Progenitor cell of endocrine pancreas (in vitro differentiated cells): Measurements from ENCODE around the gene WDR83. TPM values are rescaled to one million over a fixed set of nuclear protein-coding genes. Genes with fewer than 3 reads are reported as not detected.
A peak's percentile ranks its signal among the peaks of the same experiment; 100 is the strongest.

Experiments
- DNase-seq: peaks from one replicate; pipeline ENCODE4 v3.0.0; 2021; ENCODE audit warnings: low spot score; ENCODE audit not compliant: unreplicated experiment
- H3K27ac Mint-ChIP-seq: 2 replicates; pipeline ENCODE4 v1.8.0; 2021; ENCODE audit warnings: mild to moderate bottlenecking, moderate library complexity, mixed read lengths
- H3K27me3 Mint-ChIP-seq: 2 replicates; pipeline ENCODE4 v1.8.0; 2021; ENCODE audit warnings: mixed read lengths
- H3K36me3 Mint-ChIP-seq: 2 replicates; pipeline ENCODE4 v1.8.0; 2022; ENCODE audit warnings: mixed read lengths; ENCODE audit not compliant: insufficient read depth
- H3K4me1 Mint-ChIP-seq: 2 replicates; pipeline ENCODE4 v1.8.0; 2021; ENCODE audit warnings: low read depth, mixed read lengths
- H3K4me3 Mint-ChIP-seq: 2 replicates; pipeline ENCODE4 v1.8.0; 2021; ENCODE audit warnings: low read depth, mild to moderate bottlenecking, moderate library complexity, mixed read lengths
- H3K9me3 Mint-ChIP-seq: 2 replicates; pipeline ENCODE4 v1.8.0; 2021; ENCODE audit warnings: low read depth, mixed read lengths
- CTCF ChIP-seq: fragments of 200-600 bp; sonication (generic); IDR thresholded peaks from one replicate; pipeline ENCODE4 v1.5.0; 2021; ENCODE audit warnings: antibody characterized with exemption, mild to moderate bottlenecking; ENCODE audit not compliant: unreplicated experiment
- total RNA-seq: library from RNA; stranded (reverse); gene quantifications from 2 replicates; pipeline ENCODE4 v1.2.1, GENCODE V29; 2021

Gene WDR83
- total RNA-seq, 1 donor from 2014 or later = 17.2 TPM

GRCh38 chr19:12657966-12658365, 8.6 kb upstream of the WDR83 start:
- Mint-ChIP-seq H3K4me1 (no peaks in the 10 kb centered on the region), H3K4me3 (no peak overlapping the region), H3K27me3 (no peaks in the 10 kb centered on the region), H3K36me3 (peaks cover 18% of the 10 kb centered on the region), H3K9me3 (no peaks in the 10 kb centered on the region), H3K27ac (no peak overlapping the region)
- TF ChIP-seq CTCF = no peak
- DNase-seq = no peak

DNA sequence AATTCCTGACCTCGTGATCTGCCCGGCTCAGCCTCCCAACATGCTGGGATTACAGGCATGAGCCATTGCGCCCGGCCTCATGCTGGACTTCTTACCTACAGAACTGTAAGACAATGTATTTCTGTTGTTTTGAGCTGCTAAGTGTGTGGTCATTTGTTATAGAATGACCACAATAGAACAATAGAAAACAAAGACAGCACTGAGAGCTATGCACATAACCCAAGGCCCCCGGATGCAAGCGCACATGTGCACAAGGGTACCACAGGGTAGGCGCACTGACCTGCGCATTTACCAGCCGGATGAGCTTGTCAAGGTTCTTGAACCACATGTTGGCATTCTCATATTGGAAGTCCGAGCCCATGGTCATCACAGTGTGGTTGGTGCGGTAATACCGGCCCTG, 5.6 kb upstream of the WDR83 start:
- no peak for TF ChIP-seq CTCF
- H3K36me3 Mint-ChIP-seq = peaks cover 12% of the 10 kb centered on the region
- H3K4me1 Mint-ChIP-seq = peaks cover 3% of the 10 kb centered on the region
- H3K27me3 Mint-ChIP-seq = no peaks in the 10 kb centered on the region
- H3K4me3 Mint-ChIP-seq = no peak overlapping the region
- H3K27ac Mint-ChIP-seq = no peak overlapping the region
- no peaks in the 10 kb centered on the region for H3K9me3 Mint-ChIP-seq
- DNase-seq = no peak

DNA sequence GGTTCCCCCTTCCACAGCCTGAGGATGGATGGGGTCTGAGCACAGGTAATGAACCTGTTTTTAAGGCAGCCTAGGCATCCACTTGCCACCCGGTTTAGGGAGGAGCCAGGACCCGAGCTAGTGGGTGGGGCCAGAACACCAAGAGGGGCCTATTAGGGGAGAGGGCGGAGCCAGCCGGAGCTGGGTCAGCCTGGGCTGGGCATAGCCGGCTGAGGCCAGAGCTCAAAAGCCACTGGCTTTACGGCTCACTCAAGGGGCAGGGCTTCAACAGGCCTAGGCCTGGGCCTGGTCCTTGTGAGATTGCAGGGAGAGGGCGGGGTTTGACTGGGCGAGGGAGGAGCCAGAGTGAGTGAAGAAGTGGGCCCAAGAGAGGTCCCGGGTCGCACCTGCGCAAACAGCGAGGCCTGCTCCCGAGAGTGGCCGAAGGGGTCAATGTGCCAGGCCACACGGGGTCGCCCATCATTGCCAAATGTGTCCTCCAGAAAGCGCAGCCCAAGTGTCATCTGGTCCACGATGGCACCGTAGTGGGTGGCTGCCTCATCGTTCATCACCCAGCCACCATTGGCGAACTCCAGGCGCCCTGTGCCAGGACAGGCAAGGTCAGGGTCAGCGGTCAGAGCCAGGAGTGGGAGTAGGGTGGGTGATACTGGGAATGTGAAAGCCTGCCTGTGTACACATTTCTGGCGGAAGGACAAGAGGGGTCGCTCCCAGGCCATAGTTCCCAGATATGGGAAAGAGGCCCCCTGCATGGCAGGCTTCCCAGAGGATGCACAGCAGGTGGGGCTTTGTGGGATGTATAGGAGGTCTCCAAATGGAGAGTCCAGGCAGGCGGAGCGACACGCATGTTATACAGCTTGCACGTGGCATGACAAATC, 2.0 kb upstream of the WDR83 start:
- H3K27me3 Mint-ChIP-seq = no peaks in the 10 kb centered on the region
- TF ChIP-seq CTCF = no peak
- H3K27ac Mint-ChIP-seq = no peak overlapping the region
- no peaks in the 10 kb centered on the region for H3K9me3 Mint-ChIP-seq
- peaks cover 20% of the 10 kb centered on the region for H3K4me1 Mint-ChIP-seq
- peak overlapping the region; percentile 35 for H3K4me3 Mint-ChIP-seq
- DNase-seq = no peak
- peaks cover 9% of the 10 kb centered on the region for H3K36me3 Mint-ChIP-seq

DNA sequence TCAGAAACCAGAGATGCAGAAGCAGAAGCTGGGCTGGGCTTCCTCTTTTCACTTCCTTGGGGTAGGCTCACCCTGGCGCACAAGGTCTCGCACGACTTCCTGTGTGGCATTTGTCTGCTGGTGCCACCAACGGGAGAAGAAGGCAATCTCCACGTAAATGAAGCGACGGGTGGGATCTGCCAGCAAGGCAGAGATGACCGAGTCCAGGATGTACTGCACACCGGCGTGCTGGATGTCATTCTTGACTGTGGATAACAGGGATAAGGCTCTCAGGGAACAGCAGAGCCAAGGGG, 1.4 kb upstream of the WDR83 start:
- Mint-ChIP-seq H3K4me1 (peaks cover 22% of the 10 kb centered on the region), H3K4me3 (peak overlapping the region; percentile 35), H3K27me3 (no peaks in the 10 kb centered on the region), H3K27ac (no peak overlapping the region), H3K36me3 (peaks cover 5% of the 10 kb centered on the region), H3K9me3 (no peaks in the 10 kb centered on the region)
- no peak for TF ChIP-seq CTCF
- DNase-seq = no peak

DNA sequence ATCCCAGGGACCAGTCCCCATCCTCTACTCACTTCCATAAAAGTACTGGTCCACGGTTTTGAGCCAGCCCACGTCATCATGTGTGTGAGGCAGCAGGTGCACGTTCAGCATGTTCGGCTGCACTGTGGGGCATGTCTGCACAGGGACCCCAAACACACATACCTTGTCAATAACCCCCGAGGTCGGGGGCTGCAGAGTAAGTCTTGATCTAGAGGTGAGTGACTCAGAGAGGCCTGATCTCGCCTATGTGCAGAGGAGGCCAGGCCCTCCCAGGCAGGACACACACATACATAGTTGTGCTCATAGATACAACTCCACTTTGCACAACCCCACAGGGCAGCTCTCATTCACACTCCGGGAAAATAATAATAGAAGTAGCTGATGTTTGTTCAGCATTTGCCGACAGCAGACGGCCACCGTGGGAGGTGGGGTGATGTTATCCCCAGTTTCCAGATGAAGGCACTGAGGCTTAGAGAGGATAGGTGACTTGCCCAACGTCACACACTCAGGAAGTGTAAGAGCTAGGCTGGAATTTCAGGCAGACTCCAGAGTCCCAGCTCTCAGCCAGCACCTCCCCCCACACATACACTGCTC, 839 bp upstream of the WDR83 start:
- Mint-ChIP-seq H3K27ac (peak overlapping the region; percentile 91), H3K27me3 (no peaks in the 10 kb centered on the region), H3K36me3 (peaks cover 5% of the 10 kb centered on the region), H3K4me1 (peaks cover 25% of the 10 kb centered on the region), H3K9me3 (no peaks in the 10 kb centered on the region), H3K4me3 (peak overlapping the region; percentile 94)
- no peak for TF ChIP-seq CTCF
- DNase-seq = no peak
